K562 treated with DMSO at 1 percent for 12 hours (cell line): ENCODE data around the gene HINT2. TPM values are rescaled to one million over a fixed set of nuclear protein-coding genes. Genes with fewer than 3 reads are reported as not detected.

Experiments used
- total RNA-seq: library from RNA; unstranded; fragments of 300-600 nt; gene quantifications from 2 replicates; pipeline ENCODE4 v1.2.3, GENCODE V29; 2022; ENCODE audit not compliant: insufficient read depth

Gene HINT2
- 60.7 and 93.3 TPM in 2 replicates for total RNA-seq

GRCh38 chr9:35814841-35815543, at the start of gene HINT2:
TSS of gene HINT2 (minus strand) at chr9:35815042. CDS start at chr9:35814979, 63 bp downstream.

GRCh38 chr9:35829084-35829763, 14.4 kb upstream of the HINT2 start, which contains the start of gene TMEM8B:
TSS of gene TMEM8B (plus strand) at chr9:35829228. CDS start at chr9:35829448, 220 bp downstream.

GRCh38 chr9:35828716-35829083, 13.9 kb upstream of the HINT2 start, which contains the start of gene FAM221B:
TSS of gene FAM221B (minus strand) at chr9:35828732. CDS start at chr9:35826161, 2,571 bp downstream.

GRCh38 chr9:35812025-35812602, 2.7 kb downstream of the HINT2 start, which contains the start of gene SPAG8:
TSS of gene SPAG8 (minus strand) at chr9:35812262. CDS start at chr9:35812147, 115 bp downstream.

GRCh38 chr9:35791297-35791921, 23.4 kb downstream of the HINT2 start, which contains the start of gene NPR2:
TSS of gene NPR2 (plus strand) at chr9:35791591. CDS start at chr9:35792409, 818 bp downstream.

Other genes with a start within 250 kb of the HINT2 start
- 10.3 and 21.6 TPM in 2 replicates for gene TESK1, start 209.8 kb downstream of the HINT2 start, total RNA-seq
- gene CD72, start 196.6 kb downstream of the HINT2 start, total RNA-seq, result 1.2 TPM in 1 of 2 replicates, not detected in the other
- not detected in 2 replicates for gene SIT1, start 164.1 kb downstream of the HINT2 start, total RNA-seq
- gene RMRP, start 157.0 kb downstream of the HINT2 start, total RNA-seq, result not detected in 2 replicates
- gene CCDC107, start 156.8 kb downstream of the HINT2 start, total RNA-seq, result 16.5 and 19.3 TPM in 2 replicates
- gene ARHGEF39, start 149.8 kb downstream of the HINT2 start, total RNA-seq, result 6.5 and 15.3 TPM in 2 replicates
- gene CA9, start 141.1 kb downstream of the HINT2 start, total RNA-seq, result 0.68 and 6.6 TPM in 2 replicates
- 3.0 and 3.1 TPM in 2 replicates for gene TPM2, start 125.1 kb downstream of the HINT2 start, total RNA-seq
- gene TLN1, start 82.8 kb downstream of the HINT2 start, total RNA-seq, result 73.8 and 145 TPM in 2 replicates
- gene CREB3, start 82.4 kb downstream of the HINT2 start, total RNA-seq, result 31.0 and 35.1 TPM in 2 replicates
- 30.1 and 65.7 TPM in 2 replicates for gene GBA2, start 65.8 kb downstream of the HINT2 start, total RNA-seq
- gene RGP1, start 65.8 kb downstream of the HINT2 start, total RNA-seq, result 3.0 and 13.3 TPM in 2 replicates
- gene MSMP, start 60.8 kb downstream of the HINT2 start, total RNA-seq, result not detected in 2 replicates
- 1.5 and 3.2 TPM in 2 replicates for gene NPR2, start 23.5 kb downstream of the HINT2 start, total RNA-seq
- gene SPAG8, start 2.8 kb downstream of the HINT2 start, total RNA-seq, result not detected in 2 replicates
- gene FAM221B, start 13.7 kb upstream of the HINT2 start, total RNA-seq, result not detected in 2 replicates
- 2.4 and 4.2 TPM in 2 replicates for gene TMEM8B, start 14.2 kb upstream of the HINT2 start, total RNA-seq
- gene OR13J1, start 55.4 kb upstream of the HINT2 start, total RNA-seq, result not detected in 2 replicates
- gene HRCT1, start 91.2 kb upstream of the HINT2 start, total RNA-seq, result not detected in 2 replicates
- gene SPAAR, start 94.4 kb upstream of the HINT2 start, total RNA-seq, result not detected in 2 replicates
- gene OR2S2, start 143.1 kb upstream of the HINT2 start, total RNA-seq, result not detected in 2 replicates
- 0.35 TPM in 1 of 2 replicates, not detected in the other for gene RECK, start 221.9 kb upstream of the HINT2 start, total RNA-seq